A549 (cell line): ENCODE measurements around the gene KANSL1. TPM values are rescaled to one million over a fixed set of nuclear protein-coding genes. Genes with fewer than 3 reads are reported as not detected.

Experiments used
- ATAC-seq, 2 experiments: fragments of 200-7000 bp in 1 of 2; fragments of >200 bp in 1 of 2; cut with Nextera tagmentation in 1 of 2; cut with Tn5 transposase in 1 of 2; 3 replicates each; pipeline versions ENCODE4 v1.8.0 to v1.9.1; 2018 to 2020; ENCODE audit warnings: mild to moderate bottlenecking in 1 of 2, moderate library complexity in 1 of 2
- CTCF ChIA-PET: fragments of 300-600 bp; sonication (Branson Sonifier 250); formaldehyde crosslinking; extraction: SDS; loops from one replicate; lab custom pipeline; 2021; ENCODE audit warnings: antibody characterized with exemption, inconsistent platforms; lab: Yijun Ruan, JAX
- POLR2A ChIA-PET: fragments of 350-600 bp; formaldehyde crosslinking; extraction: SDS; loops from one replicate; lab custom pipeline; 2021; ENCODE audit warnings: antibody characterized with exemption, inconsistent platforms; lab: Yijun Ruan, JAX
- DNase-seq, 2 experiments: peaks; one replicate each; pipeline versions ENCODE4 v3.0.0 to v3.0.0-alpha.2; 2011 to 2016; ENCODE audit warnings: low read depth in 1 of 2, low spot score in 1 of 2
- FAIRE-seq: peaks from 2 replicates; lab custom pipeline; 2011; peaks lifted over from hg19 to GRCh38; lab: Jason Lieb, UNC
- H3K27ac ChIP-seq, 2 experiments: fragments of >200 bp; sonication (Bioruptor Twin); formaldehyde crosslinking; 3 replicates each; pipeline ENCODE4 v1.5.1; 2016 to 2017
- H3K4me1 ChIP-seq: fragments of >200 bp; sonication (Bioruptor Twin); formaldehyde crosslinking; 3 replicates; pipeline ENCODE4 v1.6.1; 2016
- H3K4me2 ChIP-seq: fragments of >200 bp; sonication (Bioruptor Twin); formaldehyde crosslinking; 3 replicates; pipeline ENCODE4 v1.6.1; 2016
- H3K4me3 ChIP-seq: fragments of >200 bp; sonication (Bioruptor Twin); formaldehyde crosslinking; 3 replicates; pipeline ENCODE4 v1.5.1; 2016
- H3K9me3 ChIP-seq: fragments of >200 bp; sonication (Bioruptor Twin); formaldehyde crosslinking; 3 replicates; pipeline ENCODE4 v1.6.1; 2016
- CBX2 ChIP-seq: fragments of 200-600 bp; sonication (generic); IDR thresholded peaks from 2 replicates; pipeline ENCODE4 v1.6.1; 2016; ENCODE audit warnings: low read depth, mild to moderate bottlenecking, borderline replicate concordance
- CHD4 ChIP-seq: fragments of 200-600 bp; sonication (generic); IDR thresholded peaks from 2 replicates; pipeline ENCODE4 v1.6.1; 2016; ENCODE audit warnings: antibody characterized with exemption, mild to moderate bottlenecking, borderline replicate concordance
- EP300 ChIP-seq, 2 experiments: fragments of >200 bp; sonication (Bioruptor Twin); formaldehyde crosslinking; IDR thresholded peaks; 2 replicates in 1 of 2; 3 replicates in 1 of 2; pipeline ENCODE4 v1.6.1; 2016 to 2017
- FOSB ChIP-seq: fragments of 250-450 bp; sonication (Bioruptor Pico); IDR thresholded peaks from 2 replicates; pipeline ENCODE4 v1.5.0; 2020; ENCODE audit warnings: mild to moderate bottlenecking, moderate library complexity
- FOSL2 ChIP-seq, 2 experiments: fragments of 450-650 bp in 1 of 2; fragments of >200 bp in 1 of 2; sonication (Bioruptor Twin) in 1 of 2; formaldehyde crosslinking; IDR thresholded peaks; 2 replicates each; pipeline versions ENCODE4 v1.5.0 to v1.6.1; 2016 to 2020; ENCODE audit warnings: mild to moderate bottlenecking in 1 of 2, moderate library complexity in 1 of 2
- FOXS1 ChIP-seq: fragments of 250-450 bp; sonication (Bioruptor Pico); IDR thresholded peaks from 2 replicates; pipeline ENCODE4 v1.5.0; 2020; ENCODE audit warnings: mild to moderate bottlenecking, moderate library complexity
- HEYL ChIP-seq: fragments of 250-450 bp; sonication (Bioruptor Pico); IDR thresholded peaks from 2 replicates; pipeline ENCODE4 v1.8.0; 2021; ENCODE audit warnings: mild to moderate bottlenecking, moderate library complexity
- HOXB5 ChIP-seq: fragments of 250-450 bp; sonication (Bioruptor Pico); IDR thresholded peaks from 2 replicates; pipeline ENCODE4 v1.5.0; 2020; ENCODE audit warnings: mild to moderate bottlenecking, moderate library complexity
- JUNB ChIP-seq: fragments of >200 bp; sonication (Bioruptor Twin); formaldehyde crosslinking; IDR thresholded peaks from 2 replicates; pipeline ENCODE4 v1.6.1; 2016
- MAFK ChIP-seq: fragments of 450-650 bp; IDR thresholded peaks from 2 replicates; pipeline ENCODE4 v1.6.1; 2014; ENCODE audit not compliant: partially characterized antibody
- MYC ChIP-seq: IDR thresholded peaks from 2 replicates; pipeline ENCODE4 v1.6.1; 2012; ENCODE audit warnings: mild to moderate bottlenecking, inconsistent platforms, low read length, improper control_type of control experiment, borderline replicate concordance
- NFE2L2 ChIP-seq: fragments of 150-350 bp; conservative IDR thresholded peaks from 2 replicates; pipeline ENCODE4 v1.6.1; 2014; ENCODE audit warnings: low read length
- NPAS2 ChIP-seq: fragments of 250-450 bp; sonication (Bioruptor Pico); IDR thresholded peaks from 2 replicates; pipeline ENCODE4 v1.8.0; 2022; ENCODE audit warnings: mild to moderate bottlenecking, moderate library complexity, borderline replicate concordance
- POLR2AphosphoS2 ChIP-seq: conservative IDR thresholded peaks from 2 replicates; pipeline ENCODE4 v1.6.1; 2012; ENCODE audit warnings: low read length, improper control_type of control experiment, inconsistent platforms
- RAD21 ChIP-seq, 2 experiments: fragments of >200 bp in 1 of 2; sonication (Bioruptor Twin) in 1 of 2; formaldehyde crosslinking in 1 of 2; IDR thresholded peaks in 1 of 2; conservative IDR thresholded peaks in 1 of 2; 2 replicates in 1 of 2; 3 replicates in 1 of 2; pipeline ENCODE4 v1.6.1; 2012 to 2018; ENCODE audit warnings: inconsistent platforms in 1 of 2
- RARB ChIP-seq: fragments of 250-450 bp; sonication (Bioruptor Pico); IDR thresholded peaks from 2 replicates; pipeline ENCODE4 v1.8.0; 2021; ENCODE audit warnings: mild to moderate bottlenecking, moderate library complexity
- RCOR1 ChIP-seq: fragments of 150-350 bp; IDR thresholded peaks from 2 replicates; pipeline ENCODE4 v1.6.1; 2014; ENCODE audit warnings: antibody characterized with exemption, low read length, low read depth
- ZC3H11A ChIP-seq: fragments of 450-650 bp; IDR thresholded peaks from 2 replicates; pipeline ENCODE4 v1.6.1; 2014; ENCODE audit warnings: antibody characterized with exemption, mild to moderate bottlenecking
- ZFP36 ChIP-seq: fragments of 450-650 bp; IDR thresholded peaks from 2 replicates; pipeline ENCODE4 v1.6.1; 2014; ENCODE audit warnings: borderline replicate concordance; ENCODE audit not compliant: partially characterized antibody
- ZSCAN20 ChIP-seq: fragments of 250-450 bp; sonication (Bioruptor Pico); IDR thresholded peaks from 2 replicates; pipeline ENCODE4 v1.8.0; 2022; ENCODE audit warnings: mild to moderate bottlenecking, moderate library complexity
- WGBS: methylation state at CpG from one replicate; pipeline ENCODE4 v1.1.6; 2017; ENCODE audit errors: missing lambda C conversion rate; 5-methylcytosine and 5-hydroxymethylcytosine counted together
- polyA plus RNA-seq, 4 experiments: library from polyadenylated mRNA; depleted of rRNA in 3 of 4; stranded (reverse); fragments of >200 nt; fragmentation: RNase III in 1 of 4; extraction: RNeasy Plus Mini Kit Qiagen cat#74134 plus additional on column Dnase treatment in 1 of 4; gene quantifications; 2 replicates in 3 of 4; 3 replicates in 1 of 4; pipeline ENCODE4 v1.2.3, GENCODE V29; 2011 to 2017
- TF ChIP-seq, protein P1 (sequence below): fragments of >200 bp; sonication (Bioruptor Twin); formaldehyde crosslinking; IDR thresholded peaks from 3 replicates; pipeline ENCODE4 v1.6.1; 2016
- TF ChIP-seq, protein P2 (sequence below): fragments of 200-600 bp; sonication (generic); IDR thresholded peaks from 2 replicates; pipeline ENCODE4 v1.6.1; 2016; ENCODE audit warnings: antibody characterized with exemption, mild to moderate bottlenecking, moderate library complexity
- TF ChIP-seq, protein P3 (sequence below): fragments of >200 bp; sonication (Bioruptor Twin); formaldehyde crosslinking; IDR thresholded peaks from 2 replicates; pipeline ENCODE4 v1.6.1; 2016
- TF ChIP-seq, protein P4 (sequence below): IDR thresholded peaks from 2 replicates; pipeline ENCODE4 v1.6.1; 2012

The KANSL1 gene
- polyA plus RNA-seq, 2 of the 4 experiments (the other 2 are of a cell fraction) = 22.6 to 27.9 TPM

DNA sequence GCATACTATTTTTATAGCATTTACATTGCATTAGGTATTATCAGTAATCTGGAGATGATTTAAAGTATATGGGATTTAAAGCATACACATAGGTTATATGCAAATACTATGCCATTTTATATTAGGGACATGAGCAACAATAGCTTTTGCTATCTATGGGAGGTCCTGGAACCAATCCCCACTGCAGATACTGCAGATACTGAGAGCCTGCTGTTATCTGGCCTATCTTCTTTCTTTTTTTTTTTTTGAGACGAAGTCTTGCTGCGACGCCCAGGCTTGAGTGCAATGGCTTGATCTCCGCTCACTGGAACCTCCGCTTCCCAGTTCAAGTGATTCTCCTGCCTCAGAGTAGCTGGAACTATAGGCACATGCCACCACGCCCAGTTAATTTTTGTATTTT lies 156.7 kb downstream of the KANSL1 start:
- no peak for FAIRE-seq
- TF ChIP-seq HEYL (CRISPR knock-in tag) = no peak

DNA sequence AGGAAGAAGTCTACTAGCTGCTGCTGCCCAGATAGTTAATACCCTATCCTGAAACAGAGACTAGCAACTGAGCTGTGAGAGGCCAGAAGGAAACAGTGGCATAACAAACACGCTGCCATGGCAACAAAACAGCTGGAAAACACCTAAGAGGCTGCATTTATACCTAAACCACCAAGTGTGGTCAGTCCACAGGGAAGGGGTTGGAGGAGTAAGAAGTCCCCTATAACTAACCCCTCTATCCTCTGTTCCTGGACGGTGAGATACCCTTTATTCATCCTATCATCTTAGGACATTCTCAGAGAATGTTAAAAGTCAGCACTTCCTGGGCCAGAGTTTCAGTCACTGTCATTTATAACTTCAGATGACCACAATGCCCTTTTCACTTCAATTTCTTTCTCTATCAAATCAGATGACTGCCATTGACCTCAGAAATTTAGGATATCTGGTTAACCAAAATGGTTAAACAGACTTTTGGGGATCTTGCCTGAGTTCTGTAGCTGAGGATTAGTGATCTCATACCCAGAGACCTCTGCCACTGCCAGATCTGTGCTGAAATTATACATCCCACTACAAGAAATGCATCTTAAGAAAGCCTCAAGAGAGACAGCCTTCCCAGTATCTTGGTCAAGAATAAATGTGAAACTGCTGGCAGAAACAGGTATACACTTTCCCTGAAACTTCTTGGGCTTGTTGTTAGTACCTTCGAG lies 158.0 kb downstream of the KANSL1 start:
- FAIRE-seq = no peak
- Histone ChIP-seq H3K27ac (no peak overlapping the region), H3K4me2 (no peak overlapping the region), H3K9me3 (no peaks in the 10 kb centered on the region), H3K4me3 (no peak overlapping the region), H3K4me1 (no peaks in the 10 kb centered on the region)
- ATAC-seq = no peak; a peak in 1 of 6 replicates
- 94% methylated on average over 3 of the region's 3 CpGs for WGBS
- DNase-seq = no peak
- POLR2A ChIA-PET = interaction anchor here (0.8 kb wide), 1 partner anchor 9 kb away, joined by 3 read pairs; no protein-coding TSS in a partner anchor
- TF ChIP-seq, protein P1, sequence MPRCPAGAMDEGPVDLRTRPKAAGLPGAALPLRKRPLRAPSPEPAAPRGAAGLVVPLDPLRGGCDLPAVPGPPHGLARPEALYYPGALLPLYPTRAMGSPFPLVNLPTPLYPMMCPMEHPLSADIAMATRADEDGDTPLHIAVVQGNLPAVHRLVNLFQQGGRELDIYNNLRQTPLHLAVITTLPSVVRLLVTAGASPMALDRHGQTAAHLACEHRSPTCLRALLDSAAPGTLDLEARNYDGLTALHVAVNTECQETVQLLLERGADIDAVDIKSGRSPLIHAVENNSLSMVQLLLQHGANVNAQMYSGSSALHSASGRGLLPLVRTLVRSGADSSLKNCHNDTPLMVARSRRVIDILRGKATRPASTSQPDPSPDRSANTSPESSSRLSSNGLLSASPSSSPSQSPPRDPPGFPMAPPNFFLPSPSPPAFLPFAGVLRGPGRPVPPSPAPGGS = no peak
- TF ChIP-seq ZSCAN20 (no peak), HOXB5 (CRISPR knock-in tag) (no peak), NFE2L2 (no peak), CBX2 (no peak), FOSB (CRISPR knock-in tag) (no peak), POLR2AphosphoS2 (no peak), ZFP36 (no peak), FOXS1 (CRISPR knock-in tag) (no peak), RARB (CRISPR knock-in tag) (no peak), MYC (no peak), RCOR1 (no peak), RAD21 (conservative IDR thresholded peaks at IDR 0.05 in 1 of 2, IDR thresholded peaks at IDR 0.05 in 1 of 2) (no peak), MAFK (no peak), CHD4 (no peak), FOSL2 (IDR thresholded peaks at IDR 0.05) (no peak), FOSL2 (CRISPR knock-in tag; IDR thresholded peaks at IDR 0.05) (no peak)
- TF ChIP-seq, protein P2, sequence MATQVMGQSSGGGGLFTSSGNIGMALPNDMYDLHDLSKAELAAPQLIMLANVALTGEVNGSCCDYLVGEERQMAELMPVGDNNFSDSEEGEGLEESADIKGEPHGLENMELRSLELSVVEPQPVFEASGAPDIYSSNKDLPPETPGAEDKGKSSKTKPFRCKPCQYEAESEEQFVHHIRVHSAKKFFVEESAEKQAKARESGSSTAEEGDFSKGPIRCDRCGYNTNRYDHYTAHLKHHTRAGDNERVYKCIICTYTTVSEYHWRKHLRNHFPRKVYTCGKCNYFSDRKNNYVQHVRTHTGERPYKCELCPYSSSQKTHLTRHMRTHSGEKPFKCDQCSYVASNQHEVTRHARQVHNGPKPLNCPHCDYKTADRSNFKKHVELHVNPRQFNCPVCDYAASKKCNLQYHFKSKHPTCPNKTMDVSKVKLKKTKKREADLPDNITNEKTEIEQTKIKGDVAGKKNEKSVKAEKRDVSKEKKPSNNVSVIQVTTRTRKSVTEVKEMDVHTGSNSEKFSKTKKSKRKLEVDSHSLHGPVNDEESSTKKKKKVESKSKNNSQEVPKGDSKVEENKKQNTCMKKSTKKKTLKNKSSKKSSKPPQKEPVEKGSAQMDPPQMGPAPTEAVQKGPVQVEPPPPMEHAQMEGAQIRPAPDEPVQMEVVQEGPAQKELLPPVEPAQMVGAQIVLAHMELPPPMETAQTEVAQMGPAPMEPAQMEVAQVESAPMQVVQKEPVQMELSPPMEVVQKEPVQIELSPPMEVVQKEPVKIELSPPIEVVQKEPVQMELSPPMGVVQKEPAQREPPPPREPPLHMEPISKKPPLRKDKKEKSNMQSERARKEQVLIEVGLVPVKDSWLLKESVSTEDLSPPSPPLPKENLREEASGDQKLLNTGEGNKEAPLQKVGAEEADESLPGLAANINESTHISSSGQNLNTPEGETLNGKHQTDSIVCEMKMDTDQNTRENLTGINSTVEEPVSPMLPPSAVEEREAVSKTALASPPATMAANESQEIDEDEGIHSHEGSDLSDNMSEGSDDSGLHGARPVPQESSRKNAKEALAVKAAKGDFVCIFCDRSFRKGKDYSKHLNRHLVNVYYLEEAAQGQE = no peak
- CTCF ChIA-PET = interaction anchor here (0.6 to 10.5 kb wide), 10 partner anchors 9 to 177 kb away, joined by 3 to 83 read pairs (median 4); partner anchors contain the start of gene KANSL1

More for the DNA sequence above, 156.7 kb downstream of the KANSL1 start:
- no peaks in the 10 kb centered on the region for H3K9me3 ChIP-seq
- no peak for DNase-seq
- WGBS = 93% methylated on average over 6 of the region's 6 CpGs
- POLR2A ChIA-PET = no interaction called here
- H3K4me2 ChIP-seq = no peak overlapping the region
- no peak for ATAC-seq
- H3K27ac ChIP-seq = no peak overlapping the region
- CTCF ChIA-PET = interaction anchor here (0.5 to 10.5 kb wide), 4 partner anchors 8 to 249 kb away, joined by 3 to 83 read pairs (median 38); partner anchors contain the start of gene KANSL1
- no peak overlapping the region for H3K4me3 ChIP-seq
- no peaks in the 10 kb centered on the region for H3K4me1 ChIP-seq

DNA sequence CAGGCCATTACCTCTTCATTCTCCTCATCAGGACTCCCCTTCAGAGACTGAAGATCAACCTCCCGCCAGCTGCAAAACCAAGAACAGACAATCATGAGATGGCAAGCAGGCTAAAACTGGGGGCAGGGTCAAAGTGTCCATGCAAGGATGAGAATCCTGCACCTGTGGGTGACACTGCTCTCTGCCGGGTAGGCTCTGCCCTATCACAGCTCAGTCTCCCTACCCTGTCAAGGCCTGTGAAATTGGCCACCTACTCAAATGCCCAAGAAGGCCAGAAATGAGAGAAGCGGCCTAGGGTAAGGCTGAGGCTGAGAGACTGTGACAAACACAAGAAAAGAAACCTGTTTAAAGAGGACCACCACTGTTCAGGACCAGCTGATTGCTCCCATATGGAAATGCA lies 159.8 kb downstream of the KANSL1 start:
- WGBS = 90% methylated on average over 3 of the region's 3 CpGs
- CTCF ChIA-PET = interaction anchor here (0.6 to 6.9 kb wide), 10 partner anchors 11 to 253 kb away, joined by 3 to 55 read pairs (median 10); partner anchors contain the start of gene KANSL1
- TF ChIP-seq, protein P3, sequence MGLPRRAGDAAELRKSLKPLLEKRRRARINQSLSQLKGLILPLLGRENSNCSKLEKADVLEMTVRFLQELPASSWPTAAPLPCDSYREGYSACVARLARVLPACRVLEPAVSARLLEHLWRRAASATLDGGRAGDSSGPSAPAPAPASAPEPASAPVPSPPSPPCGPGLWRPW = no peak
- TF ChIP-seq, protein P4, sequence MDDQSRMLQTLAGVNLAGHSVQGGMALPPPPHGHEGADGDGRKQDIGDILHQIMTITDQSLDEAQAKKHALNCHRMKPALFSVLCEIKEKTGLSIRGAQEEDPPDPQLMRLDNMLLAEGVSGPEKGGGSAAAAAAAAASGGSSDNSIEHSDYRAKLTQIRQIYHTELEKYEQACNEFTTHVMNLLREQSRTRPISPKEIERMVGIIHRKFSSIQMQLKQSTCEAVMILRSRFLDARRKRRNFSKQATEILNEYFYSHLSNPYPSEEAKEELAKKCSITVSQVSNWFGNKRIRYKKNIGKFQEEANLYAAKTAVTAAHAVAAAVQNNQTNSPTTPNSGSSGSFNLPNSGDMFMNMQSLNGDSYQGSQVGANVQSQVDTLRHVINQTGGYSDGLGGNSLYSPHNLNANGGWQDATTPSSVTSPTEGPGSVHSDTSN = no peak
- no peak for TF ChIP-seq EP300 (IDR thresholded peaks at IDR 0.05)
- no peak for TF ChIP-seq ZC3H11A
- no peak for TF ChIP-seq JUNB
- TF ChIP-seq, protein P2 = no peak
- no peak for TF ChIP-seq ZFP36
- no peak for TF ChIP-seq NPAS2

More for the DNA sequence above, 159.8 kb downstream of the KANSL1 start:
- H3K4me3 ChIP-seq = no peak overlapping the region
- ATAC-seq = no peak
- H3K4me1 ChIP-seq = no peaks in the 10 kb centered on the region
- no peak for DNase-seq
- H3K9me3 ChIP-seq = no peaks in the 10 kb centered on the region
- H3K27ac ChIP-seq = no peak overlapping the region
- no peak for FAIRE-seq
- no peak overlapping the region for H3K4me2 ChIP-seq
- POLR2A ChIA-PET = no interaction called here
